GM19240 (cell line): ENCODE data around the gene MGMT.

ENCODE experiments used
- DNase-seq: peaks from one replicate; pipeline ENCODE4 v3.0.0; 2011; ENCODE audit warnings: low spot score; ENCODE audit not compliant: insufficient read length

Gene MGMT

DNA sequence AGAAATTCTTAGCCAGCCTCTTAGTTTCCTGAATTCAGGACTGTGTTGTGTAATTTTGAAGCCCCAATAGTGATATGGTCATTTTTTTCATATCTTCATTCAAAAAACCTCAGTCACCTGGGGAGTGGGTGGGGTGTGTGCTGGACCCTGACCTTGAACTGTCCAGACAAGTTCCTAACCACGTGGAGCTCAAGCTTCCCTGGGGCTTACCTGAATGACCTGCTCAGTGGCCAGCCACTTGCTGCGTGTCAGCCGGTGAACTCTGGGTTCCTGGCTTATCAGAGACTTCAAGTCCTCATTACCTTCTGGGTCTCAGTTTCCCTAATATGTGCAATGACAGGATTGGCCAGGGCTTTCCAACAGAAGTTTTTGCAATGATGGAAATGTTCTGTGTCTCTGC, 27.1 kb downstream of the MGMT start:
- DNase-seq, result no peak

DNA sequence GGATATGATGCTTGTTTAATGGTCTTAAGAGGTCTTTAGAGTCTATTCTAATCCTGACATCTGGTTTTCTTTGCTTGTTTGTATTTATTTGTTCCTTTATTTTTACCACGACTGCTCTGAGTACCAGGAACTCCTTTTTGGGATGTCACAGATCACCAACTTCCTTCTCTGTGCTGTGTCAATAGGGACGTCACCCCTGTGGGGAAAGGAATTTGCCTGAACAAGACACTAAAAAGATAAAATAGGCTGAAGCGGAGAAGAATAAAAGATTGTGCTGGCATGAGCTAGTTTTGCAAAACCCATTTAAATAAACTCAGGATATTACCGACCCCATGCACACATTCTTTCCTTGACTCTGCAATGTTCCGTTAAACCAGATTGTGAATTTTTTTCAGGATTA, 27.7 kb downstream of the MGMT start:
- DNase-seq, result no peak

DNA sequence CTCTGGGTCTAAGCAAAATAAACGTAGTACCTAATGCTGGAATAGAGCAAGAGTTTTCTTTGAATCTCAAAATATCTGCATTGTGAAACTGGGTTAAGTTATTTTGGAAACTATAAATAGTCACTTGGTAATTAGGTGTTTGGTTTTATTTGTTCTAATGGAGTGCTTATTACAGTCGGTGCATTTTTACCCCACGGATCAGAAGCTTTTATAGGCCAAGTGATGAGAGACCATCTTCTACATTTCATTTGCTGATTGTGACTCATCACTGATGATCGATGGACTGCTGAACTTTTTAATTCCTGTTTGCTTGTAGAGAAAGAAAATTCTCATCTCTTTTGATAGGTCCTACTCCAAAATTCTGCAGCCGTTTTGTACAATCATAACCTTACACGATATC, 28.2 kb downstream of the MGMT start:
- no peak for DNase-seq

DNA sequence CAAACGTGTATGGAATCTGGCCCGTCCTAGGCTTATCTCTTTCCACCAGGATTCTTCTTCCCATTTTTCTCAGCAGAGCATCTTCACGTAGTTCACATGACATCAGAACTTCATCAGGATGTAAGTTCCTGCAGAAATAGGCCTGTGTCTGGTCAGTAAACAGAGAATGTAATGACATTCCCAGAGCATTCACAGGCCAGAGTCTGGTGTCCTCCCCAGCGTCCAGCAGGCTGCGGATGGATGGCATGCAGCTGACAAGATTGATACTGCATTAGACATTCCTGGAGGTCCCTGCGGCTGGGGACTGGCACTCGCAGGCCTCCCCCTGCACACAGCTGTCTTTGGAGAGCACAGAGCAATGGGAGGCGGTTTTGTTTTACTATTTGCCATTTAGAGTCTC, 28.7 kb downstream of the MGMT start:
- DNase-seq, result no peak

GRCh38 chr10:129497013-129497412, 30.0 kb downstream of the MGMT start:
- DNase-seq, result no peak

GRCh38 chr10:129498680-129499079, 31.6 kb downstream of the MGMT start:
- no peak for DNase-seq

DNA sequence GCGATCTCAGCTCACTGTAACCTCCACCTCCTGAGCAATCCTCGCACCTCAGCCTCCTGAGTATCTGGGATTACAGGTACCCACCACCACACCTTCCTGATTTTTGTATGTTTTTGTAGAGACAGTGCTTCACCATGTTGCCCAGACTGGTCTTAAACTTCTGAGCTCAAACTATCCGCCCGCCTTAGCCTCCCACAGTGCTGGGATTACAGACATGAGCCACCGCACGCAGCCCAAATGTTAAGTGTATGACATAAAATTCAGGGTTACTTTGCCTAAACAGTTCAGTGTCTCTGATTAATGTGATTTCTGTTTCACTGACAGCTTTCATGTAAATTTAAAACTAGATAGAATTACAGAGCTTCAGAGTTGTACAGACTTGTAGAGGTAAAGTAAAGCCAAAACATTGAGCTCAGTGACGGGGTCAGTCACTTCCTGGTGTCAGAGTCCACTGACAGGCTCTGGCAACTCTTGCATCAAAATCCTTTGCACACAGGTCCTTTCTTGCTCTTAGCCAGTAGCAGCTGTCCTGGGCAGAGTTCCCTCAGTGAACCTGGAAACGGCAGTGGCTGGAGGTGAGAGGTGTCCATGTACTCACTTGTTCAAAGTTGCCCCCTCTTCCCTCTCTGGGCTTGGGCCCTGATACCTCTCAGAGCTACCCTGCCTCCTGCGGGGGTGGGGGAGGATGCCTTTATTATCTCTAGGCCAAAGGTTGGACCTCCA, 33.7 kb downstream of the MGMT start:
- no peak for DNase-seq

DNA sequence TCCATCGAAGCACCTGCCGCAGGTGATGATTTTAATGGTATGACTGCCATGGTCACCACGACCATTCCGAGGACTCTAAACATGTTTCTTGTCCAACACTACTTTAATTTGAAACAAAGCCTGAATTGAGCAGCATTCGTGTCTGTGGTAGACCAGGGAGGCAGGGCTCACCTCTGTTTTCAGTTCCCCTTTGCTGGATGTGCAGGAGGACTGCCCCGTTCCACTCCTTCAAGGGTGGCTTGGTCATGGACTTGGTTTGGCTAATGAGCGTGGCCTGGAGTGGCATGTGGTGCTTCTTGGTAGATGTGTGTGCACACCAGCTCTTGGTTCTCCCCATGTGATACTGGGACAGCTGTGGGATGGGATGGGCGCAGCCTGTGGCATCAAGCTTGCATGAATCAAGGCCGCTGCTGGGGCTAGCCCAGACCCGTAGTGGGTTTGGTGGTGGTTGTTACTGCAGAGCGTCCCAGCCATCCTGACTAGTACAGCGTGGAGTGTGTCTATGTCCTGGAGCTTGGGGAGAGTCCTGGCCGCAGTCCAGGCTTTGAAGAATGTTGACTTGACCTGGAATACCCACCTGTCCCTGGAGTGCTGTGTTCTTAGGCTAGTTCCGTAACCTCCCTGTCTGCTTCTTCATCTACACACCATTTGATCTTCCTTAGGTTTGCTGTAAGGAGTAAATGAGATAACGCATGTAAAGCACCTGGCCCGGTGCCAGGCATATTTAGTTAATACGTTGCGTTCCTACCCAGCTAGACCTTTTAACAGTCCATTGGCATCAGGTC, 34.8 kb downstream of the MGMT start:
- no peak for DNase-seq

- DNase-seq, result no peak
These were observed 35.4 kb downstream of the MGMT start for GRCh38 chr10:129502448-129502847.

DNA sequence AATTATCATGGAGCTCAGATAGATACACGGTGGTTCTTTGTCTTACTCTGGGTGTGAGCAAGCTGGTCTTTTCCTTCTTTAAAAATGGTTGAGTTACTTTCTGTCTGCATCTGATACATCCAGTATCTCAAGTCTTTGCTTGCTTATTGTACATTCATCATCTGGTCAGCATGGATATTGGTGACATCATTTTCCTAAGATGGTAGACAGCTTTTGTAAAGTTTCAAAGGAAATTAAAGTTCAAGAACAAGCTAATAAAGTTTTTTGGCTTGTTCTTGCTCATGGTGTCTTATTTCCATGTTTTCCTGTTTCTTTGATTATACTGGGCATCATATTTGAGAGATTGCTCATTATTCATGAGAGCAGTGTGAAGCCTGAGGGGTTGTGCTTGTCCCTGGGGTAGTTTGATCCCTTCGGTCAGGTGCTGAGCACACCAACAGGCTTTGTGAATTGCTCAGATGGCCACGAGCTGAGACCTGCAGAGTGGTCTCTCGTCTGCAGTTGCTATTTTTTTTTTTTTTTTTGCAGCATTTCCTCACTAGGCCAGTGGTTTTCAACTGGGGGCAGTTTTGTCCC, 38.5 kb downstream of the MGMT start:
- DNase-seq, result no peak

DNA sequence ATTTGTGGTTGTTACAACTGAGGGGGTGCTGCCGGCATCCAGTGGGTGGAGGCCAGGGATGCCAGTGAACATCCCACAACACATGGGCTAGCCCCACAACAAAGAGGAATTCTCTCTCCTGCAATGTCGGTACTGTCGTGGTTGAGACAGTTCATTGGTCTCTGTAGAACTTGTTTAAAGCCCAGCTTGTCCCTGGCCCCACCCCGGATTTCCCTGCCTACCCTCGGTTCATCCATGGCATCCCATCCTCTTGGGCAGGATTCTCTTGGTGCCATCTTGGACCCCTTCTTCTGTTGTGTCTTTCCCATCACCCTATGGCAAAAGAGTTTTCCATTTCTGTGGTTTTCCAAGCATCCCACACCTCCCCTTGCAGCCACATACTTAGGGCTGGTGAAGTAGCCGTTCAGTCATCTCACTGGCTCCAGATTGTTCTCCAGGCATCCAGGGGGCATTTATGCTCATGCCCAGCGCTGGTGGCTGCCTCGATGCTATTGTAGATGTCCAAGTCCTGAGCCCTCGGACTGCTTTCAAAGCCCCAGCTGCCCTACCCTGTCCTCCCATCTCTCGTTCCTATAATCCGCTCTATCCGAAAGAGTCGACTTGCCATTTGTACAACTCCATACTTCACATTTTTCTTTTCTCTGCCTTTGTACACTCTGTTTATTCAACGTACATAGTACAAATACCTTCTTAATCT, 39.2 kb downstream of the MGMT start:
- DNase-seq, result no peak

- no peak for DNase-seq
These were observed 40.3 kb downstream of the MGMT start for GRCh38 chr10:129507216-129507889.

DNA sequence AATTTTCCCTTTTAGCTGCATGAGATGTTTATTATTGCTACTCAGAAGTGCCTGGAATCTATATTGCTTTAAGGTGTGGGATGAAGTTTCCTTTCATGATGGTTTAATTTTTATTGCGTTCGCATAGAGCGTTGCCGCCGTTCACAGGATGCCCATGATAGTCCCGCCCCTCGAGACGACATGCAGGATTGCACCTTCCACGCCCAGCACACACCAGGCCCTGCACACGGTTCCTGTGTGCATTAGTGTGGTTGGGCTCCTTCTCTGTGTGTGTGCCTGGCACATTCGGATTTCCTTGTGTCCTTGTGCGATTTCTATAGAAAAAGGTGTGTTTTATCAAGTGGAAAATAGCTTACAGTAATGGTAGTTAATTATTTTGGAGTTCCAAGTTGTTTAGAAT, 42.1 kb downstream of the MGMT start:
- no peak for DNase-seq

- no peak for DNase-seq
These were observed 42.8 kb downstream of the MGMT start for GRCh38 chr10:129509835-129510234.

DNA sequence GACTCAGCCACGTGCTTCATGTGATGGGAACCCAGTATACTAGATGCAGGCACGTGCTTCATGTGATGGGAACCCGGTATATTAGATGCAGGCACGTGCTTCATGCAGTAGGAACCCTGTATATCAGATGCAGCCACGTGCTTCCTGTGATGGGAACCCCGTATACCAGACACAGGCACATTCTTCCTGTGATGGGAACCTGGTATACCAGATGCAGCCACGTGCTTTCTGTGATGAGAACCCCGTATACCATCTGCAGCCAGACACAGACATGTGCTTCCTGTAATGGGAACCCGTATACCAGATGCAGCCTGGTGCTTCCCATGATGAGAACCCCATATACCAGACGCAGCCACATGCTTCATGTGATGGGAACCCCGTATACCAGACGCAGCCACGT, 44.0 kb downstream of the MGMT start:
- no peak for DNase-seq

DNA sequence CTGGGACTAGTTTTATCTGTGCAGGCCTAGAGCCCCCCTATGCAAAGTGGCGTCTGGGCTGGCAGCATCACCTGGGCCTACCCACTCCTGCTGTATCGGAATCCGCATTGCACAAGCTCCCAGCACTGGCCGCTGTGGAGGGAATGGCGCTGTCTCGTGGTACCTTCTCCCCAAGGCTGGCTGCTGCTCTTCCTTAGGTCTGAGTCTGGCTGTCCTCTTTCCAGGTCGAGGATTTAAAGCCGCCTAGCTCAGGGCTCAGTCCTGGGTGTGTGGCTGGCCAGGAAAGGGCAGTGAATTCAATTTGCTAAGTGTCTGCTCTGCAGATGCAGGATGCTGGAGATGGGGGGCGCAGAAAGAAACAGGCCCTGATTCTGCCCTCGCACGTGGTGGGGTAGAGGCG, 44.7 kb downstream of the MGMT start:
- DNase-seq, result no peak

DNA sequence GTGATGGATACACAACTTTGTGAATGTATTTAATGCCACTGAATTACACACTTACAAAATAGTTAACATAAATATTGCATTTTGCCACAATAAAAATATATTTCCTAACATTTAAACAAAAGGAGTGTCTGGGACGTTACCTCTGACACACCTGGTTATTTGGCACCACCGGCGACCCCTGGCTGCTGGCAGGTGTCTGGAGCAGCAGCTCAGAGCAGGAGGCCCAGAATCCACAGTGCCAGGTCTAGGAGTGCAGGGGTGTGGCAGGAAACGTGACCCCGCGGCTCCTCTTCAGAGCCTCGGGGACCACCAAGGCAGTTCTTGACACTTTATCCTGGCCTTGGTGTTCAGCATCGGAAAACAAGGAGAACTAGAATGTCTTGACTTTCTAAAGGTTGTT, 46.3 kb downstream of the MGMT start:
- DNase-seq, result no peak

DNA sequence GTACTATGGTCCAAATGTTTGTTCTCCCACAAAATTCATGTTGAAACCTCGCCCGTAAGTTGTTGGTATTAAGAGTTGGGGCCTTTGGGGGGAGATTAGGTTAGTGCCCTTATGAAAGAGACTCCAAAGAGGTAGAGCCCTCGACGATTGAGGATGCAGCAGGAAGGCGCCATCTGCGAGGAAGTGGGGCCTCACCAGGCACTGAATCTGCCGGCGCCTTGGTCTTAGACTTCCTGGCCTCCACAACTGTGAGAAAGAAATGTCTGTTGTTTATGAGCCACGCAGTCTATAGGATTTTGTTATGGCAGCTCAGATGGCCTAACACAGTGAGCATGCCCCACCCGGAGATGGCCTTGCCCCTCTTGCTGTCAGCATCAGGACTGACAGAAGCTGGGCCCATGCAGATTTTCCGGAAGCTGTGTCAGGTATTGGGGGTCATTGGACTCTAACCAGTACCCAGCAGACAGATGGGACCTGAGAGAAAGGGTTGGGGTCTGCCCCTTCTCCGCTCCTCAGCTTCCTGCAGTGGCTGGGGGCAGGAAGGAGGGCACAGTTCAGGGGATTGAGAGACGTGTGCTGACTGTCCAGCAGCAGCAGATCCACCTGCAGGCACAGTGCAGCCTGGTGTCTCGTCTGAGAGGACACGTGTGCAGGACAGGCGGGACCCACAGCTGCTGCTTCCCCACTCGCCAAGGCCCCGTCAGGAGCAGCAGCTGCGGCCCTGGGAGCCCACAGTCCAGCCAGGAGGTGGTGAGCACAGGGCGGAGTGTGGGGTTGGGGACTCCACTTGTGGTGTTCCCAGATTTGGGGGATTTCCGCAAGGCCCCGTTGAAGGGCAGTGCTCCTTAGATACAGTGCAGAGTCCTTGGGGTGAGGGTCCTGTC, 47.8 kb downstream of the MGMT start:
- no peak for DNase-seq

DNA sequence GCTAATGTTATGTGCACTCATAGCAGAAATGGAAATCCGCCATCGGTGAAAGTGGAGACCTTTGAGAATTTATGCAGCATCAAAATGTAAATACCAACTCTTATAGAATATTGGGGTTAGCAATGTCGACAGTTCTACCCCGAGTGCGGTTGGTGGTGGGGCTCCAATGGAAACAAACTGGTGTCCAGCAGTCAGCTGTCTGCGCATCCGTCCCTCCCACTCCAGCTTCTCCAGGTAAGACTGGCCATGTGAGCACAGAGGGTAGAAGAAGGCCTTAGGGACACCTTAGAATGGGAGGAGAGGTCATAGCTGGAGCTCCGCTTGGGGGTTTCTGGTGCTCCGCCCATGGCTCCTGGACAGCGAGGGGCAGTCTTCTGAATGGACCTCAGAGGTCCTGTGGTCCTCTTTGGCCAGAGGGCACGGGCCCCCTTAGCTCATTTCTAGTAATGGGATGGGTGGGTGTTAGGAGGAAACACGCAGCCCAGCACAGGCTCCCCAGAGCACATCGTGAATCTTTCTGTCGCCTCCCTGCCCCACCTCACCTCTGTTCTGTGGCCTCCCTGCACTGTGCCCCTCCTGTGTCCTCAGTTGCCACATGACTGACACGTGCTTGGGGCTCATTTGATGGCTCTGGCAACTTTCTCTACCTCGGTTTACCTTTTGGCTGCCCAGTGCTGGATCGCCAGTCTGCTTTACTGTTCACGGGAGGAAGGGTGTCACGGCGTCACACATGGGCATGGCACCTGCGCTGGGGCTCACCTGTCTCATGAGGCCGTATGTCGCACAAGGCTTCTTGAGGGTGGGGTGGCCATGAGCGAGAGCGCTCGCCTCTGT, 50.0 kb downstream of the MGMT start:
- no peak for DNase-seq

DNA sequence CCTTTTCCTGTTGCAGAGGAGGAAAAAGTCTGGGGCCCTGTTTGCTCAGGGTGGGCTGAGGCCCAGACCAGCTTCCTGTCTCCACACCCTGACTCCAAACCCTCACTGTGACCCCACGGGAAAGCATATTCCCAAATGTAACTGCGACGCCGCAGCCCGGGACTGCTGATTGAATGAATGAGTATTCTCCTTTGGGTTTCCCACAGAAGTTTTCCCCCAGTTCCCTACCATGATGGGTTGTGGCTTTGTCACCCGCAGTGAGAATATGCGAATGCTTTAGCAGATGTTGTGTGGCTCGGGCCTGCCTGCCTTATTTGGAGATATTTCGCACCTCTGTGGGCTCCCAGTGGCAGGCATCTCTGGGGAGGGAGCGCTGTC, 50.6 kb downstream of the MGMT start:
- no peak for DNase-seq
